Left hindlimb (tissue), 1 donor: Measurements from ENCODE around the gene SS18.

Experiments
- DNase-seq: peaks from one replicate; pipeline ENCODE4 v3.0.0-alpha.2; 2018

Gene SS18

GRCh38 chr18:26071020-26071419, 19.4 kb downstream of the SS18 start:
- no peak for DNase-seq

DNA sequence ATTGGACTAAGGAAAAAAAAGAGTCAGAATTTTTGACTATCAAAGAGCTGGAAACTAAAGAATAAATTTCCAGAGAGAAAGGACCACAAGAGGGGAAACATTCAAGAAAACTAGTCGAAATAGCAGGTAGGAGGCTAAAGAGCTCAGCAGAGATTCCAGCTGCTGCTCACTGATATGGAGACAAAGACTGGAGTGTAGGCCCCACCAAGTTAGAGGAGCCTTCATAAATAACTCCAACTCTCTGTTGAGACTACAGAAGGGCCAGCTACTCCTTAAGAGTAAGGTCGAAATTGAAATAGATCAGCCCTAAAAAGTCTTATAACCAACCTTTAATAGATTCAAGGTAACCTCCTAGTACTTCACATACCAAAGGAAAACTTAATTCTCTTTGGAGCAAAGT, 31.1 kb downstream of the SS18 start:
- DNase-seq = no peak

- DNase-seq = no peak
These were observed 33.1 kb downstream of the SS18 start for GRCh38 chr18:26057344-26057773.

DNA sequence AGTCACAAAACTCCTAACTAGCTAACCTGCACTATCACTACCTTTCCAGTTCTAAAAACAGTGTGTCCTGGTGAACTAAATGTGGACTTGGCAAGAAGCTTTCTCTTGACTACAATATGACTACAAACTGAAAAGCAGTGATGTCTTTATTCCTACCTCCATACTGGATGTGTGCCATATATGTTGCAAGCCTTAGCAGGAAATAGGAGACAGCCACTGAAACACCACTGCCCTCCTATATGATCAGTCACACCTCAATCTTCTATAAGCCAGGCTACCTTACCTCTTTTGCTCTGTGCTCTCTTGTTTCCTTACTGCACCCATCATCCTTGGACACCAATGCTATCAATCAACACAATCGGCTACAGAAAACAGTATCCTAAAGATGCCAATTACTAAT, 34.1 kb downstream of the SS18 start:
- DNase-seq = no peak

DNA sequence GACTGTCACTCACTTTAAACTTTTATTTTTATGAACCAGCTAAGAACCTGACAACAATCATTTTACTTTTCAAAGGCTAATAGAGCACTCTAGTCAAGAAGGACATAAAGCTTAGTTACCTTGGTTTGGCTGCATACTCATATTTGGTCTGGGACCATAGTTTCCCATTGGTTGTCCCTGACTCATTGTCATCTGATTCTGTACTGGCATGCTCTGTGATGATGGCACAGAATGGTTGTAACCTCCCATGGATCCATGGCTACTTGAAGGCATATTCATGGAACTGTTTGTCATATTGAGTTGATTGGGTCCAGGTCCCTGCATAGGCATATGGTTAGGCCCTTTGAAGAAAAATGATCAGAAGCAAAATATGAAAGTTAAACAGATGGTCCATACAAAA, 37.9 kb downstream of the SS18 start:
- DNase-seq = no peak

GRCh38 chr18:26051843-26052242, 38.6 kb downstream of the SS18 start:
- no peak for DNase-seq

DNA sequence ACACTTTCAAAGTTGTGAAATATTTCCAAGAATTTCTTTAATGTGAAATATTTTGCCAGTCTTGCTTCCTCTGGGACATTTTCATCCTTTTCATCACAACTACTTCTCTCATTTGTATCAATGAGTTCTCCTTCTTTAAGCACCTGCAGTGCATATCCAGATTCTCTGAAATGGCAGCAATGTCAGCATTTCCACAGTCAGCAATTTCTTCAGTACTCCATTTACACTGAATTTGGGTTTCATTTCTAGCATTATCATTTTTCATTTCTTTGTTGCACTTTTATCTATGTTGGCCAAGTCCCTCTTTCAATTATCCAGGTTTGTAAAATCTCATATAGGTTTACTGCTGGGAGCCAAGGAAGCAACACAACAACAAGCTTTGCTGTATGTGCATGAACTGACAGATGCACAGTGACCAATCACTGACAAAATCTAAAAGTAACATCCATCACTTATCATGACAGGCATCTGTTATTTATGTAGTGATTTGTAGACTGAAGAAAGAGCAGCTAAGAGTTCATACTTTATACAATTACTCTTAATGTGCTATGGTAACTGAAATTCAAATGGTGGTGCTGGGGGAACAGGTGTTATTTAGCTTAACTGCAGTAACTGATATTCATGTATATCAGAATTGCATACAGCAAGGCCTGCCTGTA, 43.9 kb downstream of the SS18 start:
- DNase-seq = no peak

GRCh38 chr18:26044807-26045206, 45.6 kb downstream of the SS18 start:
- no peak for DNase-seq

DNA sequence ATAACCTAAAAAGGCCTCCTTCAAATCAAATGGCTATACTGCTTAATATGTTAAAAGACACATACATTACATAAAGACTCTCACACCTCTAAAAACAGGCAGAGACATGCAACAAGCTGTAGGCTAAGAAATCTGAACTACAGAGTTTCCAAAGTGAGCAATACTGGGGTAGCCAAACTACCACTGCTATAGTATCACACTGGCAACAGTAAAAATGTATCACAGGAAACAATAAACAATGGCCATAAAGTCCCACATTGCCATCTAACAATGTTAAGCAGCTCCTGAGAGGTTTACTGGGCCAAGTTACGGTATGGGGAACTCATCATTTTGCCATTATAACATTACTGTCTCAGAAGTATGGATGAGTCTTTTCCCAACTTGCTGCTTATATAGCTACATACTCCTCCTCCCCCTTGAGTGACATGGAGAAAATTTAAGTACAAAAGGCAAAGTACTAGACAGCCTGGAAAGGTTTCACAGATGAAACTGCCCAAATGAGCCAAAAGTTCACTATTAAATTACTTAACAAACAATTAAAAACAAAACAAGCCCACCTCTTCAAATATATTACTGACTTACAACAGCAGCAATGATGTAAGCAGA, 50.3 kb downstream of the SS18 start:
- DNase-seq = no peak

- DNase-seq = no peak
These were observed 51.2 kb downstream of the SS18 start for GRCh38 chr18:26039203-26039602.

GRCh38 chr18:26036635-26037034, 53.8 kb downstream of the SS18 start:
- no peak for DNase-seq

- DNase-seq = no peak
These were observed 55.4 kb downstream of the SS18 start for GRCh38 chr18:26034850-26035497.

- DNase-seq = no peak
These were observed 67.8 kb downstream of the SS18 start for GRCh38 chr18:26022585-26022984.

DNA sequence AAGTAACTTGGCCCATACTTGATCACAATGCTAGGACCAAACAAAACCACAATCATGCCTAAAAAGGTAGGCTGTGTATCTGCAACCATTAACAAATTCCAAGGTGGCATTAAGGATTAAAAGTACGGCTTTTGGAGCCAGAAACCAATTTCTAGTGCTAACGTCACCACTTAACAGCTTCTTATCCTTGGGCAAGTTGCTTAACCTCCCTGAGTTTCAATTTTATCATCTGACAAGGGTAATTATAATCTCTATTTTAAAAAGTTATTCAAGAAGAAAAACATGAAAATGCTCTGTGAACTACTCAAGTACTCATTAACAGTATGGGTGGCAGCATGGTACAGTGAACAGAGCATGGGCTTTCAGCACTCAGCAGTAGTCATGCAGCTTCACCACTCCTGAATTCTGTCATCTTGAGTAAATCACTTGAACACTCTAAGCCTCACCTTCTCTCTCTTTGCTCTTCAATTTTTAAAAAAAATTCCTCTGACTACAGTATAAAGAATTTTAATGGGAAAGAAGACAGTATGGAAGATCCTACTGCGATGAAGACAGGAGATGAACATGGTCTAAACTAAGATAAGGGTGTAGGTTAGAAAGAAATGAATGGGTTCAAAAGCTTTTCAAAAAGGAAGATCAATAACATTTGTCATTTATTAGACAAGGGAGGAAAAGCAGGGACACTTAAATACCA, 69.2 kb downstream of the SS18 start:
- DNase-seq = no peak

DNA sequence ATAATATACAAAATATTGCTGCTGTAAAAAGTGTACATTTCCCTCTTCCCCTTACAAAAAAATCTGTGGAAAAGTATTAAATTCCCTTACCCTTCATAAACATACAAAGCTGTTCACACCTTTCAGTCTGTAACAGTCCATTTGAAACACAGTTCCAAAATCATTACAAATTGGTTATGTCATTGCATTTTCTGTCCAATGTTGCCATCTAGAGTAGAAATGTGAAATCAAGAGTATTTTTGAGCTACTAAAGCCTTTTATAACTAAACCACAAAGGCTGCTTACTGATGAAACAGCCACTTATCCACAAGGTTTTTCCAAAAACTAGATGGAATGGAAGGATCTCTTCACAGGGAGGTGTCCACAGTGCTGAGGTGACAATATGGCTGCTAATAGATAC, 72.5 kb downstream of the SS18 start:
- no peak for DNase-seq

GRCh38 chr18:26014462-26014861, 76.0 kb downstream of the SS18 start:
- no peak for DNase-seq

DNA sequence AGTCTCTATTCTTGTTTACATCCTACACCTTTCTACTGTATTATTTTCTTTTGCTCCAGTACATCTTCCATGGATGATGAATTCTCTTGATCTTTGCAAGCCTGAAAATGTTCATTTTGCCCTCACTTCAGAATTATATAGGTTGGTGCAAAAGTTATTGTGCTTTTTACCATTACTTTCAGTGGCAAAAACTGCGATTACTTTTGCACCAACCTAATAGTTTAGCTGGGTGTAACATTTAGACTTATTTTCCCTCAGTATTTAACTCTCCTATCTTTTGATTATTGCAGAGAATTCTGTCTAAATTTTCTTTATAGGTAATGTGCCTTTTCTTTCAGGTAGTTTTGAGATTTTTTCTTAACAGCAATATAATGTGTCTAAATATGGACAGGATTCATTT, 81.8 kb downstream of the SS18 start:
- DNase-seq = no peak

DNA sequence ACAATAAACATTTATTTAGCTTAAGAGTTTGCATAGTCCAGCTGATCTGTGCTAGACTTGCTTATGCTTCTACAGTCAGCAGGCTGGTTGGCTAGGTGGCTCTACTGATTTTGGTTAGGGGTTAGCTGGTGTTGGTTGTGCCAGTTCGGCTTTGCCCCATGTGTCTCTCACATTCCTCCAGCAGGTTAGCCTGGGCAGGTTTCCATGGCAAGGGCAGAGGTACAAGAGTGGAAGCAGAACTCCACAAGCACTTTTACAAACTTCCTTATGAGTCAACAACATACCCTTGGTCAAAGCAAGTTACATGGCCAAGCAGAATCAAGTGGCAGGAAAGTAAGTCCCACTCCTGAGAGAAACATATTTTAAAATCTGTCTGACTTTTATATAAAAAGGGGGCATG, 82.3 kb downstream of the SS18 start:
- no peak for DNase-seq

DNA sequence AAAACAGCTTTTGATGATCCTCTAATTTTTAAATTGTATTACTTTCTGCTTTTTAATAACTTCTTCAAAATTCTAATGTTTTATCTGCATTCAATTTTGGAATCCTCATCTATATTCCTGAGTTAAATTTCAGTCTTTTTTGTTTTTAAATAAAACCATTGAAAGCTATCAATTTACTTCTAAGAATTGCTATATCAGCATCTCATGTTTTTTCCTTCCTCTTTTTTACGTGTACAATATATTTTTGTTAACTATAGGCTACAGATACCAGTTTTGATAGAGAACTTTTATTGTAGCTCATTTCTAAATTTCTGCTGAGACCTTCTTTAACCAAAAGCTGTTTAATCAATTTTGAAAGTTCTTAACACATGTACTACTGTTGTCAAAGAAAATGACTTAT, 84.5 kb downstream of the SS18 start:
- DNase-seq = no peak

DNA sequence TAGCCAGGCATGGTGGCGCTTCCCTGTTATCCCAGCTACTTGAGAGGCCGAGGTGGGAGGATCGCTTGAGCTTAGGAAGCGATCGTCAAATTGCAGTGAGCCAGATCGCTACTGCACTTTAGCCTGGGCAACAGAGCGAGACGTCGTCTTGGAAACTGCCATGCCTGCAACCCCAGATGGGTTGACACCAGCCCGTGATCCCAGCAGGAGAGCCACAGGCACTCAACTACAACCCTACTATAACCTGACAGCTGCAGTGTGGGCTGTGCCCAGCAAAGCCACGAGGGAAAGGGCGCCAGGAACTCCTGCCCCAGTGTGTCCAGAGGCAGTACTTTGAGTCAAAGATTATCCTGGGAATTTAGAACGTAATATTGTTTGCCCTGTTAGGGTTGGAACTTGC, 85.6 kb downstream of the SS18 start:
- DNase-seq = no peak

DNA sequence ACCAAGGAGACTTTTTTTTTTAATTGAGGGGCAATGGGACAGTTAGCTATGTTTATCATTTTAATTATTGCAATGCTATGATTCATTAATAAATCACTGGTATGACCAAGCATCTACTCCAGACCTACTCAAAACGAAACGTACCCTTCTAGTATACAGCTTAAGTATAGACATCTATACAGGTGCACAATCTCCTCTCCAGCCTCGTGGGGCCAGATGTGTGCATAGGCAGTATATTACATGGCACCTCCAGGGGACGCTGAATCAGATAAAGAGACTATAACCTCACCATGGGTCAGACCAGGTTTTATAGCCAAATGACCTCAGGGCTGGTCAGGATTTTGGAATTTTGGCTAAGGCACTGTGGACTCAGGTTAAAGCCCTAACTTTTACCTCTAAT, 86.6 kb downstream of the SS18 start:
- DNase-seq = no peak

DNA sequence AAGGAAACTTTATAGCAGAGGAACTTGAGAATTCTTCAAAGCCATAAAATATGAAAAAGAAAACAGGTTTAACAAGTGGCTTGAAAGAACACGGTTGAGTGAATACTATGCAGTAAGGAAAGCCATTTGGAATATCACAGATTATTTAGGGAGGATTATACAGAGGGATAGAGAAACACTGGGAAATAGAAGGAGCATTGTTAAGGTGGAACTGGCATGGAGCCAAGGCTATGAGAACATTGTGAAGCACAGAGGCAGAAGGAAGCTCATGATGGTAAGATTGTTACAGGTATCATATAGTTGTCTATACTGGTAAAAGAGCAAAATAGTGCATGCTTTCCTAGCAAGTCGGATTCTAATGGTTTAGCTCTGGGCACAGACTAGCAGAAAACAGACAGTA, 87.1 kb downstream of the SS18 start:
- no peak for DNase-seq

DNA sequence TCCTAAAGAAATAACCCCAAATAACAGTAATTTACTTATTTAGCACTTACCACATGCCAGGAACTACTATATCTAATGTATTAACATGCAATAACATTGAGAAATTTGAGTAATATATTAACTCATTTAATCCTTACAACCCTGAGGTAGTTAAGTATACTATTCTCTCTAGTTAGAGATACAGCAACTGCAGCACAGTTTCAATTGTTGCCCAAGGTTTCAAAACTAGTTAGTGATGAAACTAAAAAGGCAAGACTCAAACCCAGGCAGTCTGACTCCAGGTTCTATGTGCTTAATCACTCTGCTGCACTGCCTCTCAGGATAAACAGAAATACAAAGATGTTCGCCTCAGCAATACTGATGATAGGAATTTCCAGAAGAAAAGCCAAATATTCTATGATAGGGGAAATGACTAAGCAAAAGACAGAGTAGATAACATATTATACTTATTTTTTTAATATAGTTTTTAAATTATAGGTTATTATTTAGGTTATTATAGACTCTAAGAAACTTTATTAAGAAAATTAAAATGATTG, 88.0 kb downstream of the SS18 start:
- DNase-seq = no peak

DNA sequence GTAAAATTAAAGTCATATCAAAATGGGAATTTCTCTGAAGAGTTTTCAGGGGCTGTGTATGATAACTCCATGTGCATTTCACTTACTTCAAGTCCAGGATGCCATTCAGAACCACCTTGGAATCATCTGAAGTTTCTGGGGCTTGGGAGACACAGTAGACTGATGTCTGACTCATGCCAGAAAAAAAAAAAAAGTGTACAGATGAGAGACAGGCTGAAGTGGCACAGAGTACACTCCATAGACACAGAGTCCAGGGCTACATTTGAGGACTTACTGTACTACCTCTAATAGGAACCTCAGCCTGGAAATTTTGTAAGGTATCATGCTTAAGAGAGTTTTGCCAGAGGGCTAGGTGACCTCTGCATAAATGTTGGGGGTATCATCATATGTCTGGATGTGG, 92.0 kb downstream of the SS18 start:
- DNase-seq = no peak
